ENCODE results near the gene TTC28.

TTC28 gene

DNA sequence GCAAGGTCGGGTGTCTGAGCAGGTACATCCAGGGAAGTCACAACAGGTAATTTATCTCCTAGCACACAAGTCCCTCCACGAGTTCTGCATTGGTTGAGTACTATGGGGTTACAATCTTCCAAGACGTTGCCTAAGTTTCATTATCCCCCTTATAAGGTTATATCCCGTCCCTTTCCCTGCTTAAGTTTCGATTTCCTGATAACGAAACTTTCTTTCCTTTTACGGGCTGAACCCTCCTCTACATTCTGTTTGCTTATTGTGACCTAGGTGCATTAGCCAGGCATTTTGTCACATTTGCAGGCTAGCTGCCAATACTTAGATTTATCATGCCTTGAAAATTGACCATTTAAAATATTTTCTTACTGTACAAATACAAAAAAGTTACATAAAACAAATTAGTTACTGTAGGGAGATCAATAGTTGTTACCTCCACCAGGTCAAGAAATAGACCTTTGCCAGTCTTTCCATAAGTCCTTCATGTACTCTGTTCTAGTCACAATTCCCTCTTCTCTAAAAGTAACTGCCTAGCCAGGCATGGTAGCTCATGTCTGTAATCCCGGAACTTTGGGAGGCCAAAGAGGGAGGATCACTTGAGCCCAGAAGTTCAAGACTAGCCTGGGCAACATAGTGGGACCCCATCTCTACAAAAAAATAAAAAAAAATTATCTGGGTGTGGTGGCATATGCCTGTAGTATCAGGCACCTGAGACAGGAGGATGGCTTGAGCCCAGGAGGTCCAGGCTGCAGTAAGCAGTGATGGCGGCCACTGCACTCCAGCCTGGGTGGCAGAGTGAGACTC lies 746.3 kb downstream of the TTC28 start:
- no peak overlapping the region for H3K4me3 ChIP-seq (ENCODE audit: low read length)
- DNase-seq (ENCODE audit: low read depth), result no peak
- TF ChIP-seq, protein P1, sequence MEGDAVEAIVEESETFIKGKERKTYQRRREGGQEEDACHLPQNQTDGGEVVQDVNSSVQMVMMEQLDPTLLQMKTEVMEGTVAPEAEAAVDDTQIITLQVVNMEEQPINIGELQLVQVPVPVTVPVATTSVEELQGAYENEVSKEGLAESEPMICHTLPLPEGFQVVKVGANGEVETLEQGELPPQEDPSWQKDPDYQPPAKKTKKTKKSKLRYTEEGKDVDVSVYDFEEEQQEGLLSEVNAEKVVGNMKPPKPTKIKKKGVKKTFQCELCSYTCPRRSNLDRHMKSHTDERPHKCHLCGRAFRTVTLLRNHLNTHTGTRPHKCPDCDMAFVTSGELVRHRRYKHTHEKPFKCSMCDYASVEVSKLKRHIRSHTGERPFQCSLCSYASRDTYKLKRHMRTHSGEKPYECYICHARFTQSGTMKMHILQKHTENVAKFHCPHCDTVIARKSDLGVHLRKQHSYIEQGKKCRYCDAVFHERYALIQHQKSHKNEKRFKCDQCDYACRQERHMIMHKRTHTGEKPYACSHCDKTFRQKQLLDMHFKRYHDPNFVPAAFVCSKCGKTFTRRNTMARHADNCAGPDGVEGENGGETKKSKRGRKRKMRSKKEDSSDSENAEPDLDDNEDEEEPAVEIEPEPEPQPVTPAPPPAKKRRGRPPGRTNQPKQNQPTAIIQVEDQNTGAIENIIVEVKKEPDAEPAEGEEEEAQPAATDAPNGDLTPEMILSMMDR (IDR thresholded peaks at IDR 0.05; ENCODE audit: insufficient read depth, low read depth, low read length, missing control alignments), result no peak

DNA sequence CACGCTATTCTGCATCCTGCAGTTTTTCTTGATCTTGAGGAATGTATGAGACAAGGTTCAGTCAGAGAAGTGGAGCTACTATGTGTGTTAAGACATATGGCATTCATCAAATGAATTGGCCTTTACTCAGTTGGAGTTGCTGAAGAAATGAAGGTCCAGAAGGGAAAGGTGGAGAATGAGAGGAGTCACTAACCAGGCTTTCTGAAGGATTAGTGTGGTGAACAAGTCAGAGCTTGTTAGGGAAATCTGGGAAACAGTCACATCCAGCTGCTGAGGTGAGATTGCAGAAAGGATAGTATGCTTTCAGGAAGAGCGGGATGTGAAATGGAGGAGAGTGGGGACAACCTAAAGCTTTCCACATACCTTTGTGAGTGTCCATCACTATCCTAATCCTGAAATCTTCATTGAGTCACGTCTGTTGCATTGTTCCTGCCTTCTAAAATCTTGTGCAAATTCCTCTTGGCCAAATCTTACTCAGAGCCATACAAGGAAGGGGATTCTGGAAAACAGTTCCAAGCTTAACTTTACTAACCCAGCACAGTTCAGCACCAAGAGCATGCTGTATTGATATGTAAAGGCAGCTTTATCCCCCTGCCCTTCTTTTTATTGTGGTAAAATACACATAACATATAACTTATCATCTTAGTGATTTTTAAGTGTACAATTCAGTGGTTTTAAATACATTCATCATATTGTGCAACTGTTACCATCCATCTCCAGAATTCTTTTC lies 749.1 kb downstream of the TTC28 start:
- H3K4me3 ChIP-seq (ENCODE audit: low read length), result no peak overlapping the region
- TF ChIP-seq, protein P1 (IDR thresholded peaks at IDR 0.05; ENCODE audit: insufficient read depth, low read depth, low read length, missing control alignments), result no peak
- DNase-seq (ENCODE audit: low read depth), result peak; percentile 96
